Endothelial cell of umbilical vein (primary cell): ENCODE measurements around the gene PRMT9. TPM values are rescaled to one million over a fixed set of nuclear protein-coding genes. Genes with fewer than 3 reads are reported as not detected.

Source experiments
- BruUV-seq: library from RNA; stranded (reverse); fragments of 400-500 nt; replicated peaks from 2 replicates; lab custom pipeline; 2021; lab: Mats Ljungman, UMichigan
- CTCF ChIA-PET: fragments of 300-600, 350-600 bp; sonication (Branson Sonifier 250); formaldehyde crosslinking; loops from one replicate; lab custom pipeline; 2021; ENCODE audit warnings: antibody characterized with exemption, inconsistent platforms; lab: Charles Lee
- POLR2A ChIA-PET: fragments of 300-600, 350-600 bp; sonication (Branson Sonifier 250); formaldehyde crosslinking; loops from one replicate; lab custom pipeline; 2021; ENCODE audit warnings: antibody characterized with exemption, inconsistent platforms; lab: Charles Lee
- DNase-seq: peaks from one replicate; pipeline ENCODE4 v3.0.0-alpha.2; 2011; ENCODE audit warnings: low read depth, low spot score
- FAIRE-seq: peaks from 2 replicates; lab custom pipeline; 2011; peaks lifted over from hg19 to GRCh38; lab: Jason Lieb, UNC
- H2AFZ ChIP-seq: 2 replicates; pipeline ENCODE4 v1.6.0; 2012; ENCODE audit warnings: low read depth, low read length, control low read depth, inconsistent platforms
- H3K27ac ChIP-seq: 2 replicates; pipeline ENCODE4 v1.5.1; 2011; ENCODE audit warnings: low read depth, mild to moderate bottlenecking, control low read depth, low read length, moderate library complexity; ENCODE audit not compliant: insufficient read depth
- H3K27me3 ChIP-seq, 2 experiments: 2 replicates each; pipeline versions ENCODE4 v1.6.0 to v1.6.1; 2011; ENCODE audit warnings: low read length in 2 of 2, mixed read lengths in 1 of 2; ENCODE audit not compliant: control insufficient read depth in 2 of 2, insufficient read depth in 2 of 2
- H3K36me3 ChIP-seq, 2 experiments: 2 replicates in 1 of 2; 3 replicates in 1 of 2; pipeline ENCODE4 v1.5.1; 2011; ENCODE audit warnings: low read length in 2 of 2, mild to moderate bottlenecking in 1 of 2, moderate library complexity in 1 of 2; ENCODE audit not compliant: control insufficient read depth in 2 of 2, insufficient read depth in 2 of 2; ENCODE audit errors: extremely low read depth in 1 of 2
- H3K4me1 ChIP-seq: 3 replicates; pipeline ENCODE4 v1.5.1; 2011; ENCODE audit warnings: mild to moderate bottlenecking, low read length; ENCODE audit not compliant: control insufficient read depth, insufficient read depth; ENCODE audit errors: extremely low read depth
- H3K4me2 ChIP-seq: 2 replicates; pipeline ENCODE4 v1.6.1; 2011; ENCODE audit warnings: low read length, control low read depth, mixed read lengths; ENCODE audit not compliant: insufficient read depth
- H3K4me3 ChIP-seq, 3 experiments: fragments of 200-600 bp in 1 of 3; sonication (generic), shearing (Covaris generic) in 1 of 3; replicated peaks in 1 of 3; 2 replicates each; pipeline ENCODE4 v1.5.1; 2011 to 2016; ENCODE audit warnings: control low read depth in 3 of 3, low read length in 3 of 3, mild to moderate bottlenecking in 2 of 3, inconsistent platforms in 1 of 3, low read depth in 1 of 3, moderate library complexity in 1 of 3; ENCODE audit not compliant: insufficient read depth in 1 of 3
- H3K79me2 ChIP-seq: 2 replicates; pipeline ENCODE4 v1.6.0; 2012; ENCODE audit warnings: low read length, inconsistent platforms; ENCODE audit not compliant: control insufficient read depth, insufficient read depth
- H3K9ac ChIP-seq: replicated peaks from 2 replicates; pipeline ENCODE3; 2011; ENCODE audit warnings: low read length, control low read depth; ENCODE audit not compliant: insufficient read depth; ENCODE audit errors: extremely low read depth
- H3K9me1 ChIP-seq: replicated peaks from 3 replicates; pipeline ENCODE4 v1.6.0; 2011; ENCODE audit warnings: mild to moderate bottlenecking, low read length; ENCODE audit not compliant: control insufficient read depth, insufficient read depth; ENCODE audit errors: extremely low read depth
- H3K9me3 ChIP-seq: replicated peaks from 2 replicates; pipeline ENCODE4 v1.5.1; 2012; ENCODE audit warnings: low read length, inconsistent platforms; ENCODE audit not compliant: control insufficient read depth, insufficient read depth
- H4K20me1 ChIP-seq: replicated peaks from 2 replicates; pipeline ENCODE3; 2011; ENCODE audit warnings: mild to moderate bottlenecking, low read length; ENCODE audit not compliant: control insufficient read depth, insufficient read depth; ENCODE audit errors: extremely low read depth
- EZH2 ChIP-seq: IDR thresholded peaks from 2 replicates; pipeline ENCODE4 v1.6.1; 2012; ENCODE audit warnings: borderline replicate concordance, low read depth, mild to moderate bottlenecking, moderate library complexity, low read length, inconsistent platforms; ENCODE audit not compliant: severe bottlenecking
- FOS ChIP-seq: IDR thresholded peaks from 2 replicates; pipeline ENCODE4 v1.6.1; 2011; ENCODE audit warnings: mild to moderate bottlenecking, low read length, moderate library complexity, borderline replicate concordance; ENCODE audit not compliant: insufficient read depth
- GATA2 ChIP-seq: IDR thresholded peaks from 2 replicates; pipeline ENCODE4 v1.7.0; 2011; ENCODE audit warnings: low read depth, mild to moderate bottlenecking, moderate library complexity, mixed read lengths, low read length; ENCODE audit not compliant: insufficient read length, insufficient read depth
- JUN ChIP-seq: IDR thresholded peaks from 2 replicates; pipeline ENCODE4 v1.6.1; 2011; ENCODE audit warnings: borderline replicate concordance, low read depth; ENCODE audit not compliant: insufficient read length, insufficient read depth
- MYC ChIP-seq: IDR thresholded peaks from one replicate; pipeline ENCODE4 v1.6.1; 2011; ENCODE audit warnings: mild to moderate bottlenecking, low read depth, low read length
- POLR2A ChIP-seq: IDR thresholded peaks from 2 replicates; pipeline ENCODE4 v1.6.1; 2012; ENCODE audit warnings: low read depth, mild to moderate bottlenecking, control low read depth, low read length
- POLR2AphosphoS5 ChIP-seq: IDR thresholded peaks from 2 replicates; pipeline ENCODE4 v1.6.1; 2012; ENCODE audit warnings: low read depth, mild to moderate bottlenecking, control low read depth, low read length, moderate library complexity; ENCODE audit not compliant: insufficient read depth
- dilution Hi-C: fragments of 300-500 bp; cut with MboI; formaldehyde crosslinking; loops from one replicate; pipeline ENCODE4 v1.15.0; 2019; ENCODE audit warnings: low sequenced_read_pairs; ENCODE audit not compliant: extremely low pct_ligation_motif_present
- intact Hi-C: fragments of 100-400 bp; cut with micrococcal nuclease; formaldehyde crosslinking; loops from one replicate; pipeline ENCODE4 v1.10.0; 2022
- polyA plus RNA-seq, 4 experiments: library from polyadenylated mRNA; depleted of rRNA in 3 of 4; stranded (reverse) in 3 of 4; unstranded in 1 of 4; fragments of >200 nt; gene quantifications; 2 replicates each; pipeline versions ENCODE4 v1.2.1 to v1.2.3, GENCODE V29; 2011 to 2012; ENCODE audit warnings: missing spikeins in 1 of 4
- total RNA-seq: library from RNA; stranded (reverse); gene quantifications from 2 replicates; pipeline ENCODE4 v1.2.3, GENCODE V29; 2021
- TF ChIP-seq, protein P1 (sequence below), 2 donors: IDR thresholded peaks; 1 replicate in 1 of 2; 2 replicates in 1 of 2; pipeline ENCODE4 v1.5.1; 2011; ENCODE audit warnings: low read length in 2 of 2, mild to moderate bottlenecking in 2 of 2, moderate library complexity in 2 of 2, control low read depth in 1 of 2, inconsistent platforms in 1 of 2, low read depth in 1 of 2; ENCODE audit not compliant: insufficient read depth in 1 of 2; ENCODE audit errors: extremely low read depth in 1 of 2
- TF ChIP-seq, protein P2 (sequence below): IDR thresholded peaks from 2 replicates; pipeline ENCODE4 v1.6.1; 2011; ENCODE audit not compliant: insufficient read depth, insufficient read length

The PRMT9 gene
- total and polyA plus RNA-seq, 2 donors (not counting 3 experiments of a cell fraction or from before 2014, with no cell fraction given), result 3.2 to 9.0 TPM

GRCh38 chr4:147594107-147594506 is 89.9 kb downstream of the PRMT9 start:
- Histone ChIP-seq H4K20me1 (no peaks in the 10 kb centered on the region), H3K9me1 (no peaks in the 10 kb centered on the region), H3K4me2 (no peak overlapping the region), H3K4me1 (peaks cover 4% of the 10 kb centered on the region), H3K27me3 (peaks cover 0 to 3% of the 10 kb centered on the region in 2 experiments), H3K79me2 (no peaks in the 10 kb centered on the region), H3K9ac (no peak overlapping the region), H3K9me3 (no peaks in the 10 kb centered on the region), H3K36me3 (no peaks in the 10 kb centered on the region), H3K4me3 (no peak overlapping the region), H2AFZ (no peak overlapping the region), H3K27ac (no peak overlapping the region)
- intact Hi-C loops, result no loop called here
- dilution Hi-C loops, result no loop called here
- no TSS peak for BruUV-seq
- ChIA-PET POLR2A (no interaction called here), CTCF (interaction anchor here (1.7 to 7.6 kb wide), 3 partner anchors 75 to 433 kb away, joined by 9 to 146 read pairs (median 10); no protein-coding TSS in a partner anchor)
- no peak for FAIRE-seq
- no peak for TF ChIP-seq POLR2AphosphoS5
- TF ChIP-seq JUN, result no peak
- TF ChIP-seq EZH2, result no peak
- TF ChIP-seq, protein P1, sequence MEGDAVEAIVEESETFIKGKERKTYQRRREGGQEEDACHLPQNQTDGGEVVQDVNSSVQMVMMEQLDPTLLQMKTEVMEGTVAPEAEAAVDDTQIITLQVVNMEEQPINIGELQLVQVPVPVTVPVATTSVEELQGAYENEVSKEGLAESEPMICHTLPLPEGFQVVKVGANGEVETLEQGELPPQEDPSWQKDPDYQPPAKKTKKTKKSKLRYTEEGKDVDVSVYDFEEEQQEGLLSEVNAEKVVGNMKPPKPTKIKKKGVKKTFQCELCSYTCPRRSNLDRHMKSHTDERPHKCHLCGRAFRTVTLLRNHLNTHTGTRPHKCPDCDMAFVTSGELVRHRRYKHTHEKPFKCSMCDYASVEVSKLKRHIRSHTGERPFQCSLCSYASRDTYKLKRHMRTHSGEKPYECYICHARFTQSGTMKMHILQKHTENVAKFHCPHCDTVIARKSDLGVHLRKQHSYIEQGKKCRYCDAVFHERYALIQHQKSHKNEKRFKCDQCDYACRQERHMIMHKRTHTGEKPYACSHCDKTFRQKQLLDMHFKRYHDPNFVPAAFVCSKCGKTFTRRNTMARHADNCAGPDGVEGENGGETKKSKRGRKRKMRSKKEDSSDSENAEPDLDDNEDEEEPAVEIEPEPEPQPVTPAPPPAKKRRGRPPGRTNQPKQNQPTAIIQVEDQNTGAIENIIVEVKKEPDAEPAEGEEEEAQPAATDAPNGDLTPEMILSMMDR (IDR thresholded peaks at IDR 0.05; ENCODE audit: extremely low read depth in 1 of 2, insufficient read depth in 1 of 2, low read depth in 1 of 2, low read length in 2 of 2), result no peak
- TF ChIP-seq FOS, result no peak
- no peak for TF ChIP-seq POLR2A
- TF ChIP-seq GATA2, result no peak
- no peak for TF ChIP-seq MYC
- TF ChIP-seq, protein P2, sequence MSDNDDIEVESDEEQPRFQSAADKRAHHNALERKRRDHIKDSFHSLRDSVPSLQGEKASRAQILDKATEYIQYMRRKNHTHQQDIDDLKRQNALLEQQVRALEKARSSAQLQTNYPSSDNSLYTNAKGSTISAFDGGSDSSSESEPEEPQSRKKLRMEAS, result no peak
- DNase-seq, result no peak
